ENCODE results near the gene SHC2.
"Not testable (repeated sequence)": the region's sequence is repeated elsewhere in the genome, so short reads cannot be mapped to it uniquely, and the experiment has no call there.

DNA sequence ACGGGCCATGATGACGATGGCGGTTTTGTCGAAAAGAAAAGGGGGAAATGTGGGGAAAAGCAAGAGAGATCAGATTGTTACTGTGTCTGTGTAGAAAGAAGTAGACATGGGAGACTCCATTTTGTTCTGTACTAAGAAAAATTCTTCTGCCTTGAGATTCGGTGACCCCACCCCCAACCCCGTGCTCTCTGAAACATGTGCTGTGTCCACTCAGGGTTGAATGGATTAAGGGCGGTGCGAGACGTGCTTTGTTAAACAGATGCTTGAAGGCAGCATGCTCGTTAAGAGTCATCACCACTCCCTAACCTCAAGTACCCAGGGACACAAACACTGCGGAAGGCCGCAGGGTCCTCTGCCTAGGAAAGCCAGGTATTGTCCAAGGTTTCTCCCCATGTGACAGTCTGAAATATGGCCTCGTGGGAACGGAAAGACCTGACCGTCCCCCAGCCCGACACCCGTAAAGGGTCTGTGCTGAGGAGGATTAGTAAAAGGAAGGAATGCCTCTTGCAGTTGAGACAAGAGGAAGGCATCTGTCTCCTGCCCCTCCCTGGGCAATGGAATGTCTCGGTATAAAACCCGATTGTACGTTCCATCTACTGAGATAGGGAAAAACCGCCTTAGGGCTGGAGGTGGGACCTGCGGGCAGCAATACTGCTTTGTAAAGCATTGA lies 74.1 kb downstream of the SHC2 start:
- not testable (repeated sequence) for TF ChIP-seq FOXM1 (IDR thresholded peaks at IDR 0.05; ENCODE audit: low read depth); FOXM1 (CRISPR knock-in tag; IDR thresholded peaks at IDR 0.05; ENCODE audit: low read depth); TAF1 (IDR thresholded peaks at IDR 0.05; ENCODE audit: control insufficient read depth, extremely low read depth, insufficient read depth, low read length, severe bottlenecking); POLR2AphosphoS5 (IDR thresholded peaks at IDR 0.05; ENCODE audit: control insufficient read depth, insufficient read depth, low read depth, low read length)

Data from K562 (cell line).